ENCODE measurements around the gene MAP3K5.

- TF ChIP-seq CTCF (IDR thresholded peaks at IDR 0.05) (no peak), POLR2AphosphoS5 (IDR thresholded peaks at IDR 0.05) (no peak), EP300 (IDR thresholded peaks at IDR 0.05; ENCODE audit: low read depth) (no peak)
Observed at GRCh38 chr6:136546331-136546730, 245.9 kb downstream of the MAP3K5 start.
